Tibial nerve (tissue), 4 donors: Measurements from ENCODE around the gene ERCC3.

Experiments used
- CTCF ChIP-seq, 5 experiments: fragments of 200-600 bp in 3 of 5; fragments of 450-650 bp in 2 of 5; sonication (generic) in 3 of 5; IDR thresholded peaks; one replicate each; pipeline ENCODE4 v1.5.1; 2016 to 2019; ENCODE audit warnings: antibody characterized with exemption in 5 of 5, mild to moderate bottlenecking in 3 of 5, moderate library complexity in 2 of 5
- EP300 ChIP-seq, 2 donors: sonication (generic); formaldehyde crosslinking; IDR thresholded peaks; one replicate each; pipeline ENCODE4 v1.6.1; 2017; ENCODE audit warnings: antibody characterized with exemption in 2 of 2, mild to moderate bottlenecking in 1 of 2
- POLR2A ChIP-seq, 2 donors: fragments of 450-650 bp; IDR thresholded peaks; one replicate each; pipeline ENCODE4 v1.6.1; 2017; ENCODE audit warnings: antibody characterized with exemption in 2 of 2, mild to moderate bottlenecking in 2 of 2, moderate library complexity in 2 of 2

GRCh38 chr2:127279781-127280180 lies 14.2 kb downstream of the ERCC3 start:
- TF ChIP-seq POLR2A (IDR thresholded peaks at IDR 0.05) (no peak), CTCF (IDR thresholded peaks at IDR 0.05) (no peak), EP300 (IDR thresholded peaks at IDR 0.05) (no peak)
